ENCODE results near the gene PTX3.

- TF ChIP-seq POLR2A (IDR thresholded peaks at IDR 0.05) (no peak), CTCF (IDR thresholded peaks at IDR 0.05) (no peak), POLR2AphosphoS5 (IDR thresholded peaks at IDR 0.05) (no peak), EP300 (IDR thresholded peaks at IDR 0.05) (no peak)
Observed at GRCh38 chr3:157438194-157438730, 1.6 kb downstream of the PTX3 start.

Data from suprapubic skin (tissue), 4 donors.